K562 (cell line): ENCODE results near the gene UBAC2. TPM values are rescaled to one million over a fixed set of nuclear protein-coding genes. Genes with fewer than 3 reads are reported as not detected.

Experiments
- FUS ChIP-seq: fragments of 200-400 bp; formaldehyde crosslinking; optimal IDR thresholded peaks from 2 replicates; pipeline ENCODE3; 2017; ENCODE audit warnings: low read depth, low read length
- IFI16 ChIP-seq: fragments of 250-450 bp; sonication (Bioruptor Pico); IDR thresholded peaks from 2 replicates; pipeline ENCODE4 v2.1.2; 2022; ENCODE audit warnings: mild to moderate bottlenecking, inconsistent platforms
- MEF2D ChIP-seq: conservative IDR thresholded peaks from 2 replicates; pipeline ENCODE4 v1.6.1; 2016; ENCODE audit warnings: low read depth, missing genetic modification characterization, missing compliant biosample characterization
- TAF1 ChIP-seq: IDR thresholded peaks from 2 replicates; pipeline ENCODE4 v1.6.1; 2011; ENCODE audit warnings: mild to moderate bottlenecking, low read length, moderate library complexity; ENCODE audit not compliant: insufficient read depth, control insufficient read depth, severe bottlenecking; ENCODE audit errors: extremely low read depth
- polyA plus RNA-seq, 8 experiments: library from polyadenylated mRNA; depleted of rRNA in 4 of 8; stranded (reverse) in 5 of 8; unstranded in 3 of 8; fragments of >200 nt; fragmentation: Nextera tagmentation in 2 of 8; fragmentation: Illumina TruSeq in 1 of 8; extraction: Ambion mirVana in 2 of 8; extraction: Trizol in 1 of 8; gene quantifications; 2 replicates each; pipeline versions ENCODE4 v1.2.1 to v1.2.3, GENCODE V29; 2011 to 2014; ENCODE audit warnings: inconsistent platforms in 1 of 8, missing spikeins in 1 of 8
- total RNA-seq, 7 experiments: library from RNA; depleted of rRNA in 6 of 7; stranded (reverse); fragments of >200 nt in 6 of 7; fragmentation: Illumina TruSeq in 2 of 7; extraction: Trizol in 2 of 7; gene quantifications; 2 replicates each; pipeline versions ENCODE4 v1.2.1 to v1.2.3, GENCODE V29; 2011 to 2021; ENCODE audit warnings: low replicate concordance in 1 of 7
- TF ChIP-seq, protein P1 (sequence below): IDR thresholded peaks from 3 replicates; pipeline ENCODE4 v1.6.1; 2011; ENCODE audit warnings: borderline replicate concordance, mild to moderate bottlenecking, moderate library complexity; ENCODE audit not compliant: insufficient read length; ENCODE audit errors: extremely low read depth
- TF ChIP-seq, protein P2 (sequence below): sonication (generic); formaldehyde crosslinking; IDR thresholded peaks from 2 replicates; pipeline ENCODE4 v1.8.1; 2022; ENCODE audit warnings: missing genetic modification reagents
- TF ChIP-seq, protein P3 (sequence below): fragments of 250-450 bp; sonication (Bioruptor Pico); IDR thresholded peaks from 2 replicates; pipeline ENCODE4 v1.5.0; 2021

The UBAC2 gene
- total and polyA plus RNA-seq, 9 of the 15 experiments (the other 6 are each of a cell fraction or from before 2014, with no cell fraction given): 6.0 to 84.1 (median 32.3) TPM

GRCh38 chr13:99185606-99186005, 15.0 kb upstream of the UBAC2 start (continued):
- TF ChIP-seq, protein P1, sequence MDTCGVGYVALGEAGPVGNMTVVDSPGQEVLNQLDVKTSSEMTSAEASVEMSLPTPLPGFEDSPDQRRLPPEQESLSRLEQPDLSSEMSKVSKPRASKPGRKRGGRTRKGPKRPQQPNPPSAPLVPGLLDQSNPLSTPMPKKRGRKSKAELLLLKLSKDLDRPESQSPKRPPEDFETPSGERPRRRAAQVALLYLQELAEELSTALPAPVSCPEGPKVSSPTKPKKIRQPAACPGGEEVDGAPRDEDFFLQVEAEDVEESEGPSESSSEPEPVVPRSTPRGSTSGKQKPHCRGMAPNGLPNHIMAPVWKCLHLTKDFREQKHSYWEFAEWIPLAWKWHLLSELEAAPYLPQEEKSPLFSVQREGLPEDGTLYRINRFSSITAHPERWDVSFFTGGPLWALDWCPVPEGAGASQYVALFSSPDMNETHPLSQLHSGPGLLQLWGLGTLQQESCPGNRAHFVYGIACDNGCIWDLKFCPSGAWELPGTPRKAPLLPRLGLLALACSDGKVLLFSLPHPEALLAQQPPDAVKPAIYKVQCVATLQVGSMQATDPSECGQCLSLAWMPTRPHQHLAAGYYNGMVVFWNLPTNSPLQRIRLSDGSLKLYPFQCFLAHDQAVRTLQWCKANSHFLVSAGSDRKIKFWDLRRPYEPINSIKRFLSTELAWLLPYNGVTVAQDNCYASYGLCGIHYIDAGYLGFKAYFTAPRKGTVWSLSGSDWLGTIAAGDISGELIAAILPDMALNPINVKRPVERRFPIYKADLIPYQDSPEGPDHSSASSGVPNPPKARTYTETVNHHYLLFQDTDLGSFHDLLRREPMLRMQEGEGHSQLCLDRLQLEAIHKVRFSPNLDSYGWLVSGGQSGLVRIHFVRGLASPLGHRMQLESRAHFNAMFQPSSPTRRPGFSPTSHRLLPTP: no peak
- TF ChIP-seq TAF1 (no peak), IFI16 (CRISPR knock-in tag) (no peak), FUS (no peak), MEF2D (no peak)
- TF ChIP-seq, protein P2, sequence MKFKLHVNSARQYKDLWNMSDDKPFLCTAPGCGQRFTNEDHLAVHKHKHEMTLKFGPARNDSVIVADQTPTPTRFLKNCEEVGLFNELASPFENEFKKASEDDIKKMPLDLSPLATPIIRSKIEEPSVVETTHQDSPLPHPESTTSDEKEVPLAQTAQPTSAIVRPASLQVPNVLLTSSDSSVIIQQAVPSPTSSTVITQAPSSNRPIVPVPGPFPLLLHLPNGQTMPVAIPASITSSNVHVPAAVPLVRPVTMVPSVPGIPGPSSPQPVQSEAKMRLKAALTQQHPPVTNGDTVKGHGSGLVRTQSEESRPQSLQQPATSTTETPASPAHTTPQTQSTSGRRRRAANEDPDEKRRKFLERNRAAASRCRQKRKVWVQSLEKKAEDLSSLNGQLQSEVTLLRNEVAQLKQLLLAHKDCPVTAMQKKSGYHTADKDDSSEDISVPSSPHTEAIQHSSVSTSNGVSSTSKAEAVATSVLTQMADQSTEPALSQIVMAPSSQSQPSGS (CRISPR knock-in tag): no peak
- TF ChIP-seq, protein P3, sequence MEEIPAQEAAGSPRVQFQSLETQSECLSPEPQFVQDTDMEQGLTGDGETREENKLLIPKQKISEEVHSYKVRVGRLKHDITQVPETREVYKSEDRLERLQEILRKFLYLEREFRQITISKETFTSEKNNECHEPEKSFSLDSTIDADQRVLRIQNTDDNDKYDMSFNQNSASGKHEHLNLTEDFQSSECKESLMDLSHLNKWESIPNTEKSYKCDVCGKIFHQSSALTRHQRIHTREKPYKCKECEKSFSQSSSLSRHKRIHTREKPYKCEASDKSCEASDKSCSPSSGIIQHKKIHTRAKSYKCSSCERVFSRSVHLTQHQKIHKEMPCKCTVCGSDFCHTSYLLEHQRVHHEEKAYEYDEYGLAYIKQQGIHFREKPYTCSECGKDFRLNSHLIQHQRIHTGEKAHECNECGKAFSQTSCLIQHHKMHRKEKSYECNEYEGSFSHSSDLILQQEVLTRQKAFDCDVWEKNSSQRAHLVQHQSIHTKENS (CRISPR knock-in tag): no peak
